ENCODE measurements around the gene ABCA2.

DNA sequence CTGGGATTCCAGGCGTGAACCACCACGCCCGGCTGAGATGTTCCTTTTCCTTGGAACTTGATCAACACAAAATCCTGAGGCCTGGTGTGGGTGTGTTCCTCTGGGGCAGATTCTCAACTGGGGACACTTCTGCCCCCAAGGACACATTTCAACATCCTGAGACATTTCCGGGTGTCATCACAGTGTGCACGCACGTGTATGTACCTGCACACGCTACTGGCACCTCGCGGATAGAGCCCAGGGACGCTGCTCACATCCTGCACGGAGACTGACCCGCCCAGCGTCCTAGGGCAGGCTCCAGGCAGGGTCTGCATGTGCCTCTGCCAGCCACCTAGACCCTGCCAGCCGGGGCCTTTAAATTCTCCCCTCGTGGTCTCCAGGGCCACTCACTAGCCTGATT lies 34.3 kb upstream of the ABCA2 start:
- TF ChIP-seq, protein P1, sequence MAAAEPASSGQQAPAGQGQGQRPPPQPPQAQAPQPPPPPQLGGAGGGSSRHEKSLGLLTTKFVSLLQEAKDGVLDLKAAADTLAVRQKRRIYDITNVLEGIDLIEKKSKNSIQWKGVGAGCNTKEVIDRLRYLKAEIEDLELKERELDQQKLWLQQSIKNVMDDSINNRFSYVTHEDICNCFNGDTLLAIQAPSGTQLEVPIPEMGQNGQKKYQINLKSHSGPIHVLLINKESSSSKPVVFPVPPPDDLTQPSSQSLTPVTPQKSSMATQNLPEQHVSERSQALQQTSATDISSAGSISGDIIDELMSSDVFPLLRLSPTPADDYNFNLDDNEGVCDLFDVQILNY (CRISPR knock-in tag; IDR thresholded peaks at IDR 0.05): no peak
- TF ChIP-seq ZNF317 (CRISPR knock-in tag; IDR thresholded peaks at IDR 0.05; ENCODE audit: borderline replicate concordance, low read depth): no peak
- no peak for TF ChIP-seq SP1 (CRISPR knock-in tag; conservative IDR thresholded peaks at IDR 0.05)
- no peak for TF ChIP-seq ZNF121 (CRISPR knock-in tag; IDR thresholded peaks at IDR 0.05)
- TF ChIP-seq, protein P2, sequence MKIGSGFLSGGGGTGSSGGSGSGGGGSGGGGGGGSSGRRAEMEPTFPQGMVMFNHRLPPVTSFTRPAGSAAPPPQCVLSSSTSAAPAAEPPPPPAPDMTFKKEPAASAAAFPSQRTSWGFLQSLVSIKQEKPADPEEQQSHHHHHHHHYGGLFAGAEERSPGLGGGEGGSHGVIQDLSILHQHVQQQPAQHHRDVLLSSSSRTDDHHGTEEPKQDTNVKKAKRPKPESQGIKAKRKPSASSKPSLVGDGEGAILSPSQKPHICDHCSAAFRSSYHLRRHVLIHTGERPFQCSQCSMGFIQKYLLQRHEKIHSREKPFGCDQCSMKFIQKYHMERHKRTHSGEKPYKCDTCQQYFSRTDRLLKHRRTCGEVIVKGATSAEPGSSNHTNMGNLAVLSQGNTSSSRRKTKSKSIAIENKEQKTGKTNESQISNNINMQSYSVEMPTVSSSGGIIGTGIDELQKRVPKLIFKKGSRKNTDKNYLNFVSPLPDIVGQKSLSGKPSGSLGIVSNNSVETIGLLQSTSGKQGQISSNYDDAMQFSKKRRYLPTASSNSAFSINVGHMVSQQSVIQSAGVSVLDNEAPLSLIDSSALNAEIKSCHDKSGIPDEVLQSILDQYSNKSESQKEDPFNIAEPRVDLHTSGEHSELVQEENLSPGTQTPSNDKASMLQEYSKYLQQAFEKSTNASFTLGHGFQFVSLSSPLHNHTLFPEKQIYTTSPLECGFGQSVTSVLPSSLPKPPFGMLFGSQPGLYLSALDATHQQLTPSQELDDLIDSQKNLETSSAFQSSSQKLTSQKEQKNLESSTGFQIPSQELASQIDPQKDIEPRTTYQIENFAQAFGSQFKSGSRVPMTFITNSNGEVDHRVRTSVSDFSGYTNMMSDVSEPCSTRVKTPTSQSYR (CRISPR knock-in tag; IDR thresholded peaks at IDR 0.05): no peak
